Sciatic nerve (tissue), 2 donors: Measurements from ENCODE around the gene GMIP. TPM values are rescaled to one million over a fixed set of nuclear protein-coding genes. Genes with fewer than 3 reads are reported as not detected.

Source experiments
- ATAC-seq: fragments of 200-7000 bp; cut with Tn5 transposase; one replicate; pipeline ENCODE4 v1.9.1; 2020; ENCODE audit warnings: mild to moderate bottlenecking, moderate library complexity
- DNase-seq: peaks from one replicate; pipeline ENCODE4 v3.0.0-alpha.2; 2020; ENCODE audit warnings: low spot score
- intact Hi-C: fragments of 100-400 bp; cut with DNase I; formaldehyde crosslinking; loops from one replicate; pipeline ENCODE4 v1.14.2; 2022
- total RNA-seq: library from RNA; stranded (reverse); fragmentation: NEBNext Ultra II Directional; extraction: Animal tissue kit (Norgen Biotek cat#: 25700); gene quantifications from one replicate; pipeline ENCODE4 v1.2.1, GENCODE V29; 2021
- donor health status: DM: no; HTN: no; CAD: no.
- donor health status: DM: no; HTN: no; CAD: no.

GMIP gene
- total RNA-seq, 1 donor from 2014 or later, result 16.2 TPM

DNA sequence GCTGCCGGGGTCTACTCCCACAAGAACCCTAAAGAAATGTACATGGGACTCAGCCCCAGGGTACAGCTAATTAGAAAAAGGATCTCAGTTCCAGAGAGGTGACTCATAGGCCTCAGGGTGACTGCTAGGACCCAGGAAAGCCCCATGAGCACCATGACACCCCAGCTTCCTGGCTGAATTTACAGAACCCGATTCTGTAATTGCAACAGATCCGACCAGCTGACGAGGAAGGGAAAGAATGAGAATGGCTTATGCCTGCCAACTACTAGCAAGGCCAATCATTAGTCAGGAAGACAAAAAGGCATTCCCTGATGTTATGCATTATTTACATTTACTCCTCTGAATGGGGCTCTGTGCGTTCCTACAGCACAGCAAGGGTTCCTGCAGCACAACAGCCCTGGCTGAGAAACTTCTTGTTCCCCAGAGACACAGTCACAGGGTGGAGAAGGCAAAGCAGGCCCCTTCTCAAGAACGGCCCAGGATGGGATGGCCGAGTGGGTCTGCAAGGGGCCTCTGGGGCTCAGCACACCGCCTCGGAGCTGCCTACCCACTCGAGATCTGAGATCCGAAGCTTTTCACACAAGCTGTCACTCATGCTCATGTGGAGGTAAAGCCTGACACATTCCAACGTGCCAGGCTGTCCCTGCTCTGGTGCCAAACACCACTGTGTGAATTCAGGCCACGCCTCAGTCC lies 52.2 kb downstream of the GMIP start:
- DNase-seq, result no peak
- ATAC-seq, result peak; percentile 73
- intact Hi-C loops, result no loop called here

DNA sequence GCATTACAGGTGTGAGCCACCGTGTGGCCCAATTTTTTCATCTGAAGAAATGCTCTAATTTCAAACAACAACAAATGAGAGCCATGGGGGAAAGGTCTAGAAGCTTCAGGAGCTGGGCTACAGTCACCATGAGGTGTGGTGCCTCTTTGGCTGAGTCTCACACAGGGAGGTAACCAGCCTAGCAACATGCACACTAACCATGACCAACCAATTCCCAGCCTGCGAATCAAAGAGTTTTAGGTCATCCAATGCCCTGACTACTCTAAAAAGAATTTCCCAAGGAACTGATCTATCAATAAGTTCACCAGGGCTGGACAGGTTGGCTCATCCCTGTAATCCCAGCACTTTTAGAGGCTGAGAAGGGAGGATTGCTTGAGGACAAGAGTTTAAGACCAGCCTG lies 54.9 kb downstream of the GMIP start:
- no peak for DNase-seq
- no peak for ATAC-seq
- intact Hi-C loops, result loop anchor here (5.0 kb wide), 1 partner anchor 119 kb away; no protein-coding TSS in a partner anchor

DNA sequence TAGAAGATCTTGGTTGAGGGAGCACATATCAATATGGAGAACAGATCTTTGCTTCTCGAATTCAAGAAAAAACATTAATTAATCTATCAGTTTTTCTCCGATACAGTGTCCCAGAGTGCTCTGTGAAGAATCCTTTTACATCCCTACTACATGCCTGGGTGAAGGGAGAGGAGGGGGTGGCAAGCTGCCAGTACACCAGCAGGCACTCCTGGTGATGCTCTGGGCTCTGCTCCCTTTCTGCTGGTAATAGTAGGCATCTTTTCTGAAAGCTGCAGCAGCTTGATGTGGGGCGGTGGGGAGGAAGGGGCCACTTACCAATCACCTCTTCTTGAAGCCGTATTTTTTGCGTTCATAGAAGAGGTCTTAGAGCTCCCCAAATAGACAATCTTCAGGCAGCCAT lies 55.7 kb downstream of the GMIP start:
- no peak for ATAC-seq
- intact Hi-C loops, result loop anchor here (5.0 kb wide), 1 partner anchor 120 kb away; no protein-coding TSS in a partner anchor
- DNase-seq, result no peak

DNA sequence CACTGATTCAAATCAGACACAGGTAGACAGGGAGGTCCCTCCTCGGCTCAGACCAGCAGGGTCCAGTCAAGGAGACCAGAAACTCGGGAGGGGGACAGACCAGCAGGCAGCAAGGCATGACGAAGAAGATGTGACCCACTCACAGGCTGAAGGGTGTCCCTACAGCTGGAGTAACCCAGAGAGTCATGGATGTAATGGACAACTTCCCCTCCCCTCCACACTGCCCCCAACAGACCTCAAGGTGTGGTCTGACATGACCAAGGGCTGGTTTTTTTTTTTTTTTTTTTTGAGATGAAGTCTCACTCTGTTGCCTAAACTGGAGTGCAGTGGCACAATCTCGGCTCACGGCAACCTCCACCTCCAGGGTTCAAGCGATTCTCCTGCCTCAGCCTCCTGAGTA lies 59.1 kb downstream of the GMIP start:
- no peak for ATAC-seq

DNA sequence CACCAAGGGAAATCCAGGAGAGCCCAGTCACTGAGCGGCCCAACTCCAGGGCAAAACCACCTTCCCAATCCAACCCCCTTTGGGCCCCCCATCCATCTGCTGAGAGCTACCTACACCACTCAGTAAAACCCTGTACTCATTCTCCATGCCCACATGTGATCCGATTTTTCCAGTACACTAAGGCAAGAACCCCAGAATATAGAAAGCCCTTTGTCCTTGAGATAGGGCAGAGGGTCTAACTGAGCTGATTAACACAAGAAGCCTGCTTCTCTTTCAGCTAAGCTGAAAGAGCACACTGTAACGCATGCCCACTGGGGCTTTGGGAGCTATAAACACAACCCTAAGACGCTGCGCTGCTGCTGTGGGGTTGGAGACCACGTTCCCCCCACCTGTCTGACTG lies 61.0 kb downstream of the GMIP start:
- no peak for DNase-seq
- no peak for ATAC-seq
- intact Hi-C loops, result no loop called here

More for the DNA sequence above, 59.1 kb downstream of the GMIP start:
- no peak for DNase-seq
- intact Hi-C loops, result no loop called here

DNA sequence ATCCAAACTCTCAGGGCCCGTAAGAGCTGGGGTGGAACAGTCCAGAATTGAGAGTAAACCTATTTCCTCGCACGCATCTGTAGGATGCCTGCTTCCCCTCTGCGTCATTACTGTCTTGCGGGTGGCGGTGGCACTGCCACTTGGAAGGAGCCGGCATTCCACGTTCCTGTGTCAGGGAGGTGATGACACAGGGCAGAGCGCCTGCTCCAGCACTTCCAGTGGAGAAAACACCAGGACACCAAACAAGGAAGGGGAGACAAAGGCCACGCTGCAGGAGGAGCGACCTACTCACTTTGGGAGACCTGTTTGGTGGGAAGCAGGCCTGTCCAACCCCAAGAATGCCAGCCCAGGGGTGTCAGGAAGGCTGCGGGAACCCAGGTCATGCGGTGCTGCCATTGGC lies 62.1 kb downstream of the GMIP start:
- DNase-seq, result no peak
- no peak for ATAC-seq
- intact Hi-C loops, result no loop called here

DNA sequence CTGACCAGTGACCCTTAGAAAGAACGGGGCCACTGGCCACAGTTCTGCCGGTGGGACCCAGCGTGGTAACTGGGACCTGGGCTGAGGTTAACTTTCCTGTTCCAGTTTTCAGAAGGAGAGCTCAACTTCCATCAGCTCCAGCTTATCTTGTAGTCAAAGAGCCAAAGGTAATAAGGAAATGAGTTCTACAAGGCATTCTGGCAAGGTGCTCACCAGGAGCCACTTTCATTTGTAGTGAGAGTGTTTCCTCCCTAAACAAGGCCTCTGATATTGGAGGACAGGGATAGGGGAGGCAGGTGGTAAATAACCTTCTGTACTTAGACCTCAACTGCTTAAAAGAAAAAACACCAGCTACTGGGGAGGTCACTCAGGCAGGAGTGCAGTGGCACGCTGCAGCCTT lies 63.0 kb downstream of the GMIP start:
- intact Hi-C loops, result no loop called here
- ATAC-seq, result no peak
- DNase-seq, result no peak

DNA sequence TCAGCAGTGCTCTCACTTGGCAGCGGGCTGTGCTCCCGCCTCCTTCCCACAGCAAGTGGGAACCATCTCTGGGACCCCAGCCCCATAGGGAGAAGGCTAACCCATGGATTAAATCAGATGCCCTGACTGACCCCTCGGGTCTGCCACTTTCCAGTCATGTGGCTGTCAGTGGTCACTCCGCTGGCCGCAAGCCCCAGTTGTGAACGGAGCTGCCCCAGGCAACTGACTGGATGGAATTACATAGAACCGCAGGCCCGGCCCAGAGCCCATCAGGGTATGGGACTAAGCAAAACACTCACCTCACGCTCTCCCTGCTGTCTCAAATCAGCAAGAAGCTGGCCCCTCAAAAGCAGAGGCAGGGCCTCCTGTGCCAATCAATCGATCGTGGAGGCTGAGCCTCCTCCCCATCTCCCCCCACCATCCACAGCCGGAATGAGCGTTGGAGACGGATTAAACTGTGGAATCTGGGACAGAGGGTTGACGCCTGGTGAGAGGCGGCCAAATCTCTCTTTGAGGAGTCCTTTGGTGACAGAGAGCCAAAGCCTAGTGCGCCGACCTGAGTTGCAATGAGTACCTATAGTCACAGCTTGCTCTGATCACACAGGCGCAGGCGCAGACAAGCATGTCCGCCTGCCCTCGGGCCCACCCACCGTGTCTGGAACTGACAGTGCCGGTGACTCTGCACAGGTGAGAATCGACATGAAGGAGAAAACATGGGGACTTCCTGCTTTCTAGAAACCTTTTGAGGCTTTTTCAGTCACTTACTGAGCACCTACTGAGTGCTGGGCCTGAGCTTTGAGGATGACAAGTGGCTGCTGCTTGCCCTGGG lies 63.7 kb downstream of the GMIP start:
- ATAC-seq (no peak), DNase-seq (no peak)
- intact Hi-C loops, result no loop called here

Other genes starting within 250 kb of the GMIP start
- gene GATAD2A, start 238.0 kb downstream of the GMIP start, total RNA-seq, result 57.7 TPM
- gene TSSK6, start 128.1 kb downstream of the GMIP start, total RNA-seq, result 1.3 TPM
- 206 TPM for gene NDUFA13, start 127.4 kb downstream of the GMIP start, total RNA-seq
- gene YJEFN3, start 114.7 kb downstream of the GMIP start, total RNA-seq, result 4.9 TPM
- gene CILP2, start 105.4 kb downstream of the GMIP start, total RNA-seq, result 0.27 TPM
- gene PBX4, start 25.0 kb downstream of the GMIP start, total RNA-seq, result 5.1 TPM
- gene LPAR2, start 15.4 kb downstream of the GMIP start, total RNA-seq, result 11.0 TPM
- gene ATP13A1, start 20.0 kb upstream of the GMIP start, total RNA-seq, result 53.3 TPM
- gene ZNF101, start 25.2 kb upstream of the GMIP start, total RNA-seq, result 9.3 TPM
- gene ZNF14, start 89.5 kb upstream of the GMIP start, total RNA-seq, result 11.3 TPM
- gene ZNF506, start 178.1 kb upstream of the GMIP start, total RNA-seq, result 37.2 TPM
- gene ZNF253, start 222.2 kb upstream of the GMIP start, total RNA-seq, result 10.5 TPM